RPMI8226 (cell line): Measurements from ENCODE around the gene FLNB.

Source experiments
- DNase-seq: peaks from one replicate; pipeline ENCODE4 v3.0.0-alpha.2; 2015

The FLNB gene

DNA sequence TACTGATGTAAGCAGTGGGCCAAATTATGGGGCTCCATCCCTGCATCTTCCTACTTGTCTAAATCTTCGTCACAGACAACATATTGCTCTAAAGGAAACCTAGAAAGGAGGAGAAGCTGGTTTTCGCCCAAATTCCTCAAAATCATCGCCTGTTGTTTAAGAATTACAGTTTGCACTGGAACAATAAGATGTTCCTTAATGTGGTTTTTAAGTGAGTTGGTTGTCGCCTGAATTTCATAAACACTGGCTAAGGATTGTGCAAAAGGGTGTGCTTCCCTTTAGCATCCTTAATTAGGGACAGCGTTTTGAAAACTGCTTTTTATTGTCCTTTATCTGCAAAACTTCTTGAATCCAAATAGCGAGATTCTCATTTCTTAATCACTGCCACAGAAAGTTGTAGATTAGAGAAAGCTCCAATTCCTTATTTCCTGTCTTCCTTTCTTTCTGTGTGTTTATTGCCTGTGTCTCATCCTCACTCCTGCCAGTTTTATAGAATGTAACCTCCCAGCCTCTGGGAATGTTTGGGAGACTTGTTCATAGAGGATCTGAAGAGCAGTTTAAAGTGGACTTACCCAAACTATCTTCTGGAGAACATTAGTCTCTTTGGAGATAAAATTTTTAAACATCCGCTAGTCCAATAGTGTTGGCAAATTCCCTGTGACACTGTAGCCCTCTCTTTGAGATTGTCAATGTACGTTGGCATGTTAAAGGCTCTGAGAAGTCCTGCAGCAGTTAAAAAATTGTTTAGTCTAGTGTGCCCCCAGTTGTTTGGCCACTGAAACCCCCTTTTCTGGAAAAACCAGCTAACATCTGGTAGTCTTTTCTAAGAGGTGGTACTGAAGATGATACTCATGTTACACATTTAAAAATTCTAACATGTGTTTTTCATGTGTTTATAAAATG is 50.4 kb downstream of the FLNB start:
- DNase-seq: no peak

GRCh38 chr3:58059349-58060321 is 51.4 kb downstream of the FLNB start:
- no peak for DNase-seq

DNA sequence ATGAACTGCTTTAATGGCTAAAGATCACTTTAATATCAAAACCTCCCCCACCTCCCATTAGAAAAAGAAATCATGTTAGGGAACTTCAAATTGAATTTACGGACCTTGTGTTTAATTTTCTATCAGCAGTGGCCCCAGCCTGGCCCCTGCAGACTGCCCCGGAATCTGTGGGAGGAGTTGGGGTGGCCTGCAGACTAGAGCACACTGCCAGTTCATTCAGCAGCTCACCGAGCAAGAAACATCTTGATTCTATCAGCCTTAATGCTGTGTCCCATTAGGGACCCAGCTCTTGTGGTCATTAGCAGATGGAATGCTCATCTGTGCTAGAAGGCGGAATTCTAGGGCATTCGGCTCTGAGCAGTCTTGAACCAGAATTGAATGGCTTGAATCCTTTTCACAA is 54.2 kb downstream of the FLNB start:
- no peak for DNase-seq

DNA sequence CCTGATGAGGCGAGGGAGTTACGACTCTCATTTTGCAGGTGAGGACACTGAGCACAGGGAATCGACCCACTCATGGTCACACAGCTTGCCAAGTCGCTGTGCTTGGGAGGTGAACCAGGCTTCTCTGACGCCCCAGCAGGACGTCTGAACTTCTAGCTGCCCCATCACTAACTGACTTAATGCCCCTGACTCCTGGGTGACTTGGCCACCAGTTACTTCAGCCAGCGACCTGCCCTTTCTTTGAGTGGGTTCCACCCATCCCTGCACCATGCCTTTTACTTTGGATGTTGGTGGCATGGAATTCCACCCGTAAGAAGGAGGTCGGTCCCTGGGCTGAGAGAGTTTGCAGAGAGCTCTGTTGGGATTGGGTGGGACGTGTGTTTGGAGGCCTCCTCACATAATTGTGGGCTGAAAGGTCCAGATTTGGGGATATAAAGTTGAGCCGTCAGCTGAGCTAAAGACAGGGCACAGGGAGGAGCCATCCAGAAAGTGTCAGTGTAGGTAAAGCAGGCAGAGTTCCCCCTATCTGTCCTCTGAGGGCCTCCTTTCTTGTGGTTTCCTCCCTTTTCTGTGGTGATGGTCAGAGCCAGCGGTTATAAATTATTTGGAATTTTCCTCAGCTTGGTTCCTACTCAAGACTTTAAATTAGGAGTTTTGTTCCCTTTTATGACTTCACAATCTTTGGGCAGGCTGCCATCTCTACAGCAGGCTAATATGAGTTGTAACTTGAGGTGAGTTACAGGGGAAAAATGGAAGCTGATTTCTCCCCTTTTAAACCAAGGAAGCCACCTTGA is 55.0 kb downstream of the FLNB start:
- DNase-seq: peak; percentile 12

- no peak for DNase-seq
Measured at GRCh38 chr3:58064923-58065638, 56.9 kb downstream of the FLNB start.

DNA sequence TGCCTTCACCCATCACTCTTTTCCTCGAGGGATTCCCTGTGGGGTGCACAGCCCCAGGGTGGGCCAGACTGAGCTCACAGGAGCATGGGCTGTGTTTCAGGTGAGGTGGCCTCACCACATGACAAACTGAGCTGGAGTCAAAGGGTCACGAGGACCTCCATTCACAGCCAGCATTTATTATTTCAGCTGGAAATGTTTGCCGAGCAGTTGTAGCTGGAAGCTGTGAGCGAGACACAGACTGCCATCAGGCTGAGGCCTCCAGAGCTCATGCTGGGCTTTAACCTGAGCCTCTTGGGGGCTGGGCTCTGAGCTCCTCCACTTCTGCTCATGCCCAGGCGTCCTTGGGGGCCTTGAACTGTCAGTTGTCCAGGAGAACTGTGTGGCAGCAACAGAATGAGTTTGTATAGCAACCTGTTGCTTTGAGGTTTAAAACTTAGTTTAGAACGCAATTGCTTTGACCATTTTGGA is 57.5 kb downstream of the FLNB start:
- DNase-seq: no peak

- DNase-seq: no peak
Measured at GRCh38 chr3:58066842-58067241, 58.6 kb downstream of the FLNB start.

DNA sequence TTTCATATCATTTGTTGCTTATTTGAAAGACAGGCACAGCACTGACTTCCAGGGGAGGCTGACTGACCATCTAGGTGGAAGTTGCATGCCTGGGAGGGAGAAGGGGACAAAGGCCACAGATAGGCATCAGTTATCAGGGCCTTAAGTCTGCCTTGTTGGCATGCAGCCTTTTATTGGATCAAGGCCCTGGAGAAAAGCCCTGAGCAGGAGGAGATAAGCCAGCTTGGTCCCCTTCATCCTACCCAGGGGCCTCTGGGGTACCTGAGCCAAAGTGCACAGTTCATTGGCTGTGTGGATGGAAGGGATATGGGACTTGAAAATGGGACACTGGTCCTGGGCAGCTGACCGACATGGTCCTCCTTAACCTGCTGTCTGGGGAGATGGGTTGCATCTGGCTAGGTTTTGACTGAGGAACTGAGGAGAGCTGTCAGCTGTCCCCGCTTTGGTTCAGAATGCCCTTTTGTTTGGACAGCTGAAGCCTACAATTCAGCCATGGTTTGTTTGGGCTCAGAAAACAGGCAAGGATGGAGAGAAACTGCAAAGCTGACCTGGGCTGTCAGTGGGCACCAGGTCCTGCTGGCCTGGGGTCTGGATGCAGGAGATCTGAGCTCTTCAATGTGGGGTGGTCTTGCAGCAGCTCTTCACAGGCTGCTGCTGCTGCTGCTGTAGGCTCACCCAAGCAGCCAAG is 60.0 kb downstream of the FLNB start:
- no peak for DNase-seq

- no peak for DNase-seq
Measured at GRCh38 chr3:58071480-58071971, 63.3 kb downstream of the FLNB start.

DNA sequence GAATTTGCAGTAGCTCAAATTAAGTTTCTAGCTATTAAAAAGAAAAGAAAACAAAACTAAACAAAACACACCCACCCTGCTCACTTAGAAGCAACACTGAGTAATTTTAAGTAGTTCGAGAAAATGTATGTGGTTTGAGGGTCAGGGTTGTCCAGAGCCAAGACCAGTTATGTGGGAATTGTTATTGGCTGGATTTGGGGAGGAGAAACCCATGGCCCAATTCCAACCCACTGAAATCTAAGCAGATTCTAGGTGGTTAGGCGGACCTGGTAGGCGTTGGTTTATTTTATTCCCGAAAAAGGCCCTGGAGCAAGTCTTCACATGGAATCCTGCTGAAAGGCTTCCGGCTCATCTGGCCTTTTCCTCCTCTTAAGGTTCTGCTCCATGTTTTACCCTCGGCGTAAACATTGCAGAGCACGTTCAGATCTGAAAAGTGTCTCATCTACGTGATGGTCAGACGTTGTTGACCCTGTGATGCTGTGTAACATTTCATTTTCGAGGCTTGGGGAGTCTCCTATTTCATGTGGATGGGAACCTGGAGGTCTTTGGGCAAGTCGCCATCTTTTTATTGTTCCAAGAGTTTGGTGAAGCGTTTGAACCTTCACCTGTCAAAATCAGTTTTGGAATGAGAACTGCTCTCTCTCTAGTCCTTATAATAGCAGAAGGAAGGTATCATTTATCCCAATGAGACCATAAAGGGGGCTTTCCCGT is 64.0 kb downstream of the FLNB start:
- DNase-seq: no peak

DNA sequence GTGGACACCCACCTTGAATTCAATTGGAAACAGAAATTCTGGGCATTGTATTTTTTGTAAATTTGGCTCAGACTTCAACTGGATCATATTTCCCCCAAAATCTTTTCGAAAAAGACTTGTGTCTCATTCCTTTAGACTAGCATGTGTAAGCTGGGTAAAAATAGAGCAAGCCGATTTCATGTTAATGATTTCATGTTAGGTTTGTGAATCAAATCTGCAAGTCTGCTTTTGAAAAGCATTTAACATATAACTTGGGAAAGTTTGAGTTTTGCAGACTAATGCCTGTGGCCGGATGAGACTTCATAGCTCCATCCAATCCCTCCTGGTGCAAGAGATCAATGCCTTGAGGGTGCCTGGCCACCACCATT is 64.5 kb downstream of the FLNB start:
- no peak for DNase-seq

DNA sequence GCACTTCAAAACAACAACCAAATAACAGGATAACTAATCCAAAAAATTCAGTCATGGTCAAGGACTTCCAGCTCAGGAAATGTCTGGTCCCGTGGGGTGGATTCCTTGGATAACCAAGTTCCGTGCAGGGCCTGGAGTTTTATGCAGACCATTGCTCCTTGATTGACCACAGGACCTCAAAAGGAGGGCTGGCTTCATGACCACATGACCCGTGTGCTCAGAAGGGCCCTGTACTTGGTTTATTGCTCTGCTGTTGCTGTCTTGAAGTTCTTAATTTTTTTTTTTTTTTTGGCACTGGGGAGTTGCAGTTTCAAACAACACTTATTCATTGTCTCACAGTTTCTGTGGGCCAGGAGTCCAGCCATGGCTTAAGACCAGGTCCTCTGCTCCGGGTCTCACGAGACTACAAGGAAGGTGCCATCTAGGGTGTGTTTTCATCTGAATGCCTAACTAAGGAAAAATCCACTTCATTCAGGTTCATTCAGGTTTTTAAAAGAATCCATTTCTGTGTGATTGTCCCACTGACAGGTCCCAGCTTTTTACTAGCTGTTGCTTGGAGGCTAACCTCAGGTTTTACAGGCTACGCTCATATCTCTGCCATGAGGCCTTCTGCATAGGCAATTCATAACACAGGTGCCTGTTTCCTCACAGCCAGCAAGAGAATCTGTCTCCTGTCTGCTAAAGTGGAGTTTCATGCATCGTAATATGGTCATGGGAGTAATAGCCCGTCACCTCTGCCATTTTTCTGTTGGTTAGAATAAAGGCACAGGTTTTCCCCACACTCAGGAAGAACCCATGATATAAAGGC is 65.3 kb downstream of the FLNB start:
- no peak for DNase-seq

GRCh38 chr3:58074116-58074715 is 66.0 kb downstream of the FLNB start:
- DNase-seq: peak; percentile 47

- DNase-seq: no peak
Measured at GRCh38 chr3:58074997-58075396, 66.8 kb downstream of the FLNB start.

- DNase-seq: no peak
Measured at GRCh38 chr3:58077596-58078285, 69.5 kb downstream of the FLNB start.

DNA sequence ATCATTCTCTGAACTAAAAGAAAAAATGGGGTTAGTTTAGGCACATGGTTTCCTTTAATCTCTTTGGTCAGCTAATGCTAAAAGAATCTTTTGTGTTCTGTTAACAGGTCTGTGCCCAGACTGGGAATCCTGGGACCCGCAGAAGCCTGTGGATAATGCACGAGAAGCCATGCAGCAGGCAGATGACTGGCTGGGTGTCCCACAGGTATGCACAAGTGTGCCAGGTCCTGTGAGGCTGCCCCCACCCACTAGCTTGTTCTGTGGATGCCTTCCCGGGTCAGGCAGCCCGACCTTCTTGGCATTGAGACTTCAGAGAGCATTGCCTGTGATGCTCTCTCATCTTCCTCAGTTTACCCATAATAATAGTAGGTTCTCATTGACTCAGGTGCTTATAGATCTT is 70.4 kb downstream of the FLNB start:
- no peak for DNase-seq

GRCh38 chr3:58079773-58080172 is 71.6 kb downstream of the FLNB start:
- DNase-seq: no peak

DNA sequence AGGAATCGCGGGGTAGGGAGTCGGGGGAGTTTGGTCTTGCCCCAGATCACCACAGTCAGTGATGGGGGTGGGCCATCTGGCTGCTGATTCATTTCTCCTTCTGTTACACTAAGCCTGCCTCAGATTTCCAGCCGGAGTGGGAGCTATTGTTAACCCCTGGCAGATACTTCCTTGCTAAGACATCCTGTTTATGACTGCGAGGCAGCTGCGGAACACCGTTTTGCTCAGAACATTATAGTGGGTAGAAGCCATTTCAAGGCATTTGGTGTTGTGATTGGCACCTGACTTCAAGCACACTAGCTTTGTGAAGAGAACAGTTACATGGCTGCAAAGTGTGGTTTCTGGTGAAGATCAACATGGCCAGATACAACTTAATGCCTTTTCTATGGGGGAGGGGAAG is 73.8 kb downstream of the FLNB start:
- DNase-seq: no peak

DNA sequence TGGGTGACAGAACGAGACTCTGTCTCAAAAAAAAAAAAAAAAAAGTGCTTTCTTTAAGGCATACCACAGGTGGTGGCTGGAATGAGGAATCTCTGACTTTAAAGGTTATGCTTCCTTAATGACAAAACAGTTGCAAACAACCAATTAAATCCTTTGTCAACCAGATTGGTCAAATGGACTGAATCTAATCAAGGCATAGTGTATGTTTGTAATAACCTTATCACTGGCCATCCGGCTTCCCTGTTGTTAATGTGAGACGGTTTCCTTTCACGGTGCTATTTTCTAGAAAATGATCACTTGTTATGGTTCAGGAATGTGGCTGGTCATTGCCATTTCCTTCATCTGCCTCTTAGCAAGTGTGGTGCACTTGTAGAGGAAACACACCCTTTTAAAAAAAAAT is 75.9 kb downstream of the FLNB start:
- DNase-seq: no peak
